ENCODE data around the gene PRELID3B.

The PRELID3B gene

GRCh38 chr20:59025511-59025910, 17.1 kb downstream of the PRELID3B start:
- H3K4me1 Mint-ChIP-seq (ENCODE audit: low read depth) = peaks cover 33% of the 10 kb centered on the region

DNA sequence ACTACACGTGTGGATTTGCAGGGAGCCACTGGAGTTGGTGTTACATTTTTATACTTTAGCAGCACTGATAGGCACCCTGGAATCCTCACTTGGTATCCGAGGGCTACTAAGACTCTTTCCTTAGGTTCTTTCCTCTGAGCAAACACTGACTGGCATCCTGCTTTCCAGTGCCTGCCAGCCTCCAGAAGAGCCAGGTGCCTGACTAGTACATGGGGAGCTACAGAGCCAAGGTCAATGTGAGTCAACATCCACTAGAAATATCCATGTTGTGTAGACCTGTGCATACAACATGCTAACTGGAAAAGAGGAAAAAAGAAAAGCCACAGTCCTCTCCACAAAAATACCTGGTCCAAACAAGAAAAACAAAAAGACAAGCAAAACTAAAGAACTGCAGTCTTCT, 17.5 kb downstream of the PRELID3B start:
- H3K27ac Mint-ChIP-seq = no peak overlapping the region
- no peaks in the 10 kb centered on the region for H3K27me3 Mint-ChIP-seq (ENCODE audit: low read depth)
- peaks cover 28% of the 10 kb centered on the region for H3K4me1 Mint-ChIP-seq (ENCODE audit: low read depth)
- no peaks in the 10 kb centered on the region for H3K9me3 Mint-ChIP-seq
- no peak overlapping the region for H3K4me3 Mint-ChIP-seq
- H3K36me3 Mint-ChIP-seq (ENCODE audit: low read depth) = peaks cover 48% of the 10 kb centered on the region

More at GRCh38 chr20:59025511-59025910, 17.1 kb downstream of the PRELID3B start:
- H3K9me3 Mint-ChIP-seq = no peaks in the 10 kb centered on the region
- H3K27ac Mint-ChIP-seq = no peak overlapping the region
- H3K4me3 Mint-ChIP-seq = no peak overlapping the region
- no peaks in the 10 kb centered on the region for H3K27me3 Mint-ChIP-seq (ENCODE audit: low read depth)
- peaks cover 52% of the 10 kb centered on the region for H3K36me3 Mint-ChIP-seq (ENCODE audit: low read depth)

- peaks cover 20% of the 10 kb centered on the region for H3K4me1 Mint-ChIP-seq (ENCODE audit: low read depth)
- no peaks in the 10 kb centered on the region for H3K27me3 Mint-ChIP-seq (ENCODE audit: low read depth)
- no peak overlapping the region for H3K27ac Mint-ChIP-seq
- peaks cover 40% of the 10 kb centered on the region for H3K36me3 Mint-ChIP-seq (ENCODE audit: low read depth)
- H3K9me3 Mint-ChIP-seq = no peaks in the 10 kb centered on the region
- no peak overlapping the region for H3K4me3 Mint-ChIP-seq
Observed at GRCh38 chr20:59024111-59024530, 18.5 kb downstream of the PRELID3B start.

GRCh38 chr20:59023616-59024015, 19.0 kb downstream of the PRELID3B start:
- Mint-ChIP-seq H3K36me3 (ENCODE audit: low read depth) (peaks cover 35% of the 10 kb centered on the region), H3K9me3 (no peaks in the 10 kb centered on the region), H3K4me1 (ENCODE audit: low read depth) (peaks cover 15% of the 10 kb centered on the region), H3K4me3 (no peak overlapping the region), H3K27ac (no peak overlapping the region), H3K27me3 (ENCODE audit: low read depth) (no peaks in the 10 kb centered on the region)

DNA sequence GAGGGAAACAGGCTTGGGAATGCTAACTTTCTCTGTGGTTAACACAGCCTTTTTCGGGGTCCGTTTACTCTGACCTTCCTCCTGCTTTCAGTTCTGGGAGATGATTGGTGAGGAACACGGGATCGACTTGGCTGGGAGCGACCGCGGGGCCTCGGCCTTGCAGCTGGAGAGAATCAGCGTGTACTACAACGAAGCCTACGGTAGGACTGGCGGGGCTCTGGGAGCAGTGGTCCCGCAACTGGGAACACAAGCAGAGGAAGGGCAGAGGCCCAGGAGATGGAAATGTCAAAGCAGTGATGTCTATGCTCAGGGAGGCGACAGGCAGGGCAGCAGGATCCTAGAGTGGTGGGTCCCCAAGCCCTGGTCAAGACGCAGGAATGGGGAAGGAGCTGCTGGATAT, 19.8 kb downstream of the PRELID3B start:
- Mint-ChIP-seq H3K4me3 (no peak overlapping the region), H3K27ac (no peak overlapping the region), H3K36me3 (ENCODE audit: low read depth) (peaks cover 31% of the 10 kb centered on the region), H3K4me1 (ENCODE audit: low read depth) (peaks cover 9% of the 10 kb centered on the region), H3K9me3 (no peaks in the 10 kb centered on the region), H3K27me3 (ENCODE audit: low read depth) (no peaks in the 10 kb centered on the region)

GRCh38 chr20:59020938-59021551, 21.5 kb downstream of the PRELID3B start:
- H3K36me3 Mint-ChIP-seq (ENCODE audit: low read depth) = peaks cover 16% of the 10 kb centered on the region
- H3K27me3 Mint-ChIP-seq (ENCODE audit: low read depth) = no peaks in the 10 kb centered on the region
- no peak overlapping the region for H3K4me3 Mint-ChIP-seq
- H3K4me1 Mint-ChIP-seq (ENCODE audit: low read depth) = peaks cover 13% of the 10 kb centered on the region
- no peak overlapping the region for H3K27ac Mint-ChIP-seq
- H3K9me3 Mint-ChIP-seq = no peaks in the 10 kb centered on the region

GRCh38 chr20:59019217-59019616, 23.4 kb downstream of the PRELID3B start, which contains the start of gene TUBB1:
Gene TUBB1, plus strand, starts transcription at chr20:59019429. Its CDS starts 94 bp downstream, at chr20:59019523.
- Mint-ChIP-seq H3K4me3 (no peak within 1 kb of the TSS), H3K27ac (no peak within 1 kb of the TSS), H3K4me1 (ENCODE audit: low read depth) (peaks cover 22% of the 10 kb centered on the region), H3K27me3 (ENCODE audit: low read depth) (no peaks in the 10 kb centered on the region), H3K9me3 (no peaks in the 10 kb centered on the region), H3K36me3 (ENCODE audit: low read depth) (peaks cover 10% of the 10 kb centered on the region)

- Mint-ChIP-seq H3K36me3 (ENCODE audit: low read depth) (peaks cover 11% of the 10 kb centered on the region), H3K27ac (no peak overlapping the region), H3K27me3 (ENCODE audit: low read depth) (no peaks in the 10 kb centered on the region), H3K4me3 (no peak overlapping the region), H3K9me3 (no peaks in the 10 kb centered on the region), H3K4me1 (ENCODE audit: low read depth) (peaks cover 26% of the 10 kb centered on the region)
Observed at GRCh38 chr20:59018817-59019216, 23.8 kb downstream of the PRELID3B start.

GRCh38 chr20:59017493-59018231, 24.9 kb downstream of the PRELID3B start:
- Mint-ChIP-seq H3K4me1 (ENCODE audit: low read depth) (peaks cover 32% of the 10 kb centered on the region), H3K27ac (peak overlapping the region; percentile 8), H3K9me3 (no peaks in the 10 kb centered on the region), H3K27me3 (ENCODE audit: low read depth) (no peaks in the 10 kb centered on the region), H3K36me3 (ENCODE audit: low read depth) (peaks cover 7% of the 10 kb centered on the region), H3K4me3 (no peak overlapping the region)

DNA sequence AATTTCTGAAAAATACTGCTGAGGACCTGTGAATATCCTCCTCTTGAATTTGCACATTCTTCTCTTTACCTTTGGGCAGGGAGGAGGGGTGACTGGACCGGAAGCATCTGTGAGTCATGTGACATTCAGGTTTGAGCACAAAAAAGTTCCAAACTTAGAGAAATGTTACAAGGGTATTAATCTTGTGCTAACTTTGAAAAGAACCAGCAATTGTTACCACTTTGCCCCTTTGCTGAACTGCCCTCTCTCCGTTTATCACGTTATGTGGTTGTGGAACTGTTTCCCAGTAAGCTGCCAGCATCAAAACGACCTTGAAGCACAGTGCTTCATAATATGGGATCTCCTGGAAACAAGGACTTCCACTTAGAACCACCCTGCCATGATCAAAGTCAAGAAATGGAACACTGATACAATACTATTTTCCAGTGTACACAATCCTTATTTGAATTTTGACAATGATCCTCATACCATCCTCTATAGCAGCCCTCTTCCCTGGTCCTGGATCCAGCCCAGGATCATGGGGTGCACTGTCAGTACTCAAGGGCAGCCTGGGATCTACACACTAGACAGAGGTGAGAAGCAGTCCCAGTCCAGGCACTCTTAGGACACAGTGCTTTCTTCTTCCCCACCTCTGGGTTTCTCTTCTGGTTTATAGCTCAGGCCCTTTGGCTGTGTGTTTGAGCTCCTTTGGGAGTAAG, 25.6 kb downstream of the PRELID3B start:
- peak overlapping the region; percentile 8 for H3K27ac Mint-ChIP-seq
- no peak overlapping the region for H3K4me3 Mint-ChIP-seq
- H3K4me1 Mint-ChIP-seq (ENCODE audit: low read depth) = peaks cover 35% of the 10 kb centered on the region
- peaks cover 2% of the 10 kb centered on the region for H3K36me3 Mint-ChIP-seq (ENCODE audit: low read depth)
- no peaks in the 10 kb centered on the region for H3K27me3 Mint-ChIP-seq (ENCODE audit: low read depth)
- no peaks in the 10 kb centered on the region for H3K9me3 Mint-ChIP-seq

- peaks cover 6% of the 10 kb centered on the region for H3K36me3 Mint-ChIP-seq (ENCODE audit: low read depth)
- no peak overlapping the region for H3K27ac Mint-ChIP-seq
- no peaks in the 10 kb centered on the region for H3K9me3 Mint-ChIP-seq
- H3K4me3 Mint-ChIP-seq = no peak overlapping the region
- no peaks in the 10 kb centered on the region for H3K27me3 Mint-ChIP-seq (ENCODE audit: low read depth)
- peaks cover 43% of the 10 kb centered on the region for H3K4me1 Mint-ChIP-seq (ENCODE audit: low read depth)
Observed at GRCh38 chr20:59015812-59016711, 26.5 kb downstream of the PRELID3B start.

DNA sequence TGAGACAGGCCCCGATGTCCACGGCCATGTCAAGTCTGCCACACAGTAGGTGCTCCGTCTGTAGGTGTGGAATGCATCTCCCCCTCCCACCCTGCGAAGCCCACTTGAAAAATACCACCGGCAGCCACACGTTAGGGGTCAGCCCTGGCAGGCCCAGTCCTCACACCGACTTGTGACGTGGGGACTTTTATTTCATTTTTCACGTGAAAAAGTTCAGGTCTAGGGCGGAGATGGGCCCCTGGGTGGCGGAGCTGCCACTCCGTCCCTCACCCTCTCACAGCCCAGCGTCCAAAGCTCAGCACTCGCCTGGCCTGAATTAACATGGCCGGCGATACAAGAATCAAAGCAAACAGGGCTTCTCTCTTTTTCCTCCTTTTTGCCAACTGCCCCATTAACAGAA, 27.2 kb downstream of the PRELID3B start:
- no peaks in the 10 kb centered on the region for H3K9me3 Mint-ChIP-seq
- peaks cover 6% of the 10 kb centered on the region for H3K36me3 Mint-ChIP-seq (ENCODE audit: low read depth)
- H3K27ac Mint-ChIP-seq = no peak overlapping the region
- no peak overlapping the region for H3K4me3 Mint-ChIP-seq
- H3K4me1 Mint-ChIP-seq (ENCODE audit: low read depth) = peaks cover 43% of the 10 kb centered on the region
- H3K27me3 Mint-ChIP-seq (ENCODE audit: low read depth) = no peaks in the 10 kb centered on the region

DNA sequence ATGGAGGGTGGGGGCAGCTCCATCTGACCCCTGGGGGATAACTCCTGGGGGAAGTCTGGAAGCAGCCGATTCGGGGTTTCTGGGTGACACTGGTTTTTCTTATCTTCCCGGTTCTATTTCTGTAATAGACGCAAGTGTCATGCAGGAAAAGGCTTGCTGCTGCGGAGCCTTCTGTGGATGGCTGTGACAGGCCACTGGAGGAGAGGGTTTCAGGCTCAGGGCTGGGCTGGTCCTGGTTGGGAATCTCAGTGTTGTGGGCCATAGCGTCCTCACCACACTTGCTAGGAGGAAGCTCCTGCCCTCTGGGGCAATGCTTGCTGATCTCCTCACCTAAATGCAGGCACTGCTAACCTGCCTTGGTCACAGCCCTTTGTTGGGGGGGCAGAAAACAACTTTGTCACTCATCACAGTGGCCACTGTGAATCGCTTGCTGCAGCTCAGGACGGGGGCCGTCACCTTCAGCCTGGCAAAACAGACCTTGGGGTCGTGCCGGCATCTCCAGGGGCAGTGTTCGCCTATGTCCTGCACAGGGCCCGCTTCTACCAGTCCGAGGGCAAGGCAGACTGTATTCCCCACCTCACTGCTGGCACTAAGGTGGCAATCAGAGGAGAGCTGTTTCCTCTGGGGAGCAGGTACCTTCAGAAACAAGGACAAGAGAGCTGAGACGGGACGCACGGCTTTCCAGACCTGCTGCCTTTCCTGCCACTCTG, 27.8 kb downstream of the PRELID3B start:
- H3K27ac Mint-ChIP-seq = no peak overlapping the region
- H3K27me3 Mint-ChIP-seq (ENCODE audit: low read depth) = no peaks in the 10 kb centered on the region
- peaks cover 44% of the 10 kb centered on the region for H3K4me1 Mint-ChIP-seq (ENCODE audit: low read depth)
- no peaks in the 10 kb centered on the region for H3K9me3 Mint-ChIP-seq
- H3K36me3 Mint-ChIP-seq (ENCODE audit: low read depth) = peaks cover 6% of the 10 kb centered on the region
- no peak overlapping the region for H3K4me3 Mint-ChIP-seq

Data from T-helper 1 cell treated with Interleukin-12 subunit alpha and Interleukin-12 subunit beta and Interleukin-4 antibody, amounts not matched to agents 30 μg/mL and 1 μg/mL, for 36 hours (primary cell).